GM13976 (cell line): ENCODE measurements around the gene GSX1.
"Not testable (repeated sequence)": the region's sequence is repeated elsewhere in the genome, so short reads cannot be mapped to it uniquely, and the experiment has no call there.

Source experiments
- DNase-seq: peaks from one replicate; pipeline ENCODE4 v3.0.0; 2012; ENCODE audit warnings: low spot score
- in situ Hi-C: fragments of 300-500 bp; cut with MboI; formaldehyde crosslinking; loops from one replicate; pipeline ENCODE4 v1.12.0; 2022; ENCODE audit warnings: low sequenced_read_pairs, mixed read lengths, inconsistent platforms; ENCODE audit not compliant: unreplicated experiment
- TF ChIP-seq, protein P1 (sequence below): IDR thresholded peaks from 2 replicates; pipeline ENCODE4 v1.5.1; 2012; ENCODE audit warnings: borderline replicate concordance, mild to moderate bottlenecking; ENCODE audit not compliant: insufficient read depth; ENCODE audit errors: extremely low read depth, missing control alignments, control extremely low read depth

Gene GSX1

DNA sequence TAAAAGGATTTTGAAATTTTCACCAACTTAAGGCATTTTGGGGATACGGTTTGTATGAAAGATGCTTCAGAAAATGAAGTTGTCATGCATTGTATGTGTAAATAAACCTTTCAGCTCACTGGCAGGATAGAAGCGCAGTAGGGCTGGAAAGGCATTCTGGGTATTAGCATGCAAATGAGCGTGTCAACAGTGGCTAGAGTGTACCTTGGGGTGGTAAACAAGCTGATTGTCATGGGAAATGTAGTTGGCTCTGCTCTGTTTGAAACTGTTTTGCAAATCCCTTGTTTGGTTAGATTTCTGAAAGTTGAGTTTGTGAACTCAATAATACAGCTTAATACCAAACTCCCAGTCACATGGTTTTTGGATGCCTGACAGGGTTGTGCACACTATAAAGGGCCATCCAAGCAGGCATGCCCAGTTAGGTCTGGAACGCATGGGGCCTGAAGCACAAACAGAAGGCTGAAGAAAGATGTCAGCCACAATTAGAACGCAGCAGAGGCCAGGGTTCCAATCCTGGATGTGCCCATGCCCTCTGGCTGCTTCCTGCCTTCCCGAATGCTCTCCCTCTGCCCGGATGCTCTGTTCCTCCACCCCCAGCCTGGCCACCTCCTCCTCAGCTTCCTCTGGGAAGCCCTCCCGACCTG lies 14.6 kb downstream of the GSX1 start:
- in situ Hi-C loops = no loop called here
- TF ChIP-seq, protein P1, sequence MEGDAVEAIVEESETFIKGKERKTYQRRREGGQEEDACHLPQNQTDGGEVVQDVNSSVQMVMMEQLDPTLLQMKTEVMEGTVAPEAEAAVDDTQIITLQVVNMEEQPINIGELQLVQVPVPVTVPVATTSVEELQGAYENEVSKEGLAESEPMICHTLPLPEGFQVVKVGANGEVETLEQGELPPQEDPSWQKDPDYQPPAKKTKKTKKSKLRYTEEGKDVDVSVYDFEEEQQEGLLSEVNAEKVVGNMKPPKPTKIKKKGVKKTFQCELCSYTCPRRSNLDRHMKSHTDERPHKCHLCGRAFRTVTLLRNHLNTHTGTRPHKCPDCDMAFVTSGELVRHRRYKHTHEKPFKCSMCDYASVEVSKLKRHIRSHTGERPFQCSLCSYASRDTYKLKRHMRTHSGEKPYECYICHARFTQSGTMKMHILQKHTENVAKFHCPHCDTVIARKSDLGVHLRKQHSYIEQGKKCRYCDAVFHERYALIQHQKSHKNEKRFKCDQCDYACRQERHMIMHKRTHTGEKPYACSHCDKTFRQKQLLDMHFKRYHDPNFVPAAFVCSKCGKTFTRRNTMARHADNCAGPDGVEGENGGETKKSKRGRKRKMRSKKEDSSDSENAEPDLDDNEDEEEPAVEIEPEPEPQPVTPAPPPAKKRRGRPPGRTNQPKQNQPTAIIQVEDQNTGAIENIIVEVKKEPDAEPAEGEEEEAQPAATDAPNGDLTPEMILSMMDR = no peak
- no peak for DNase-seq

DNA sequence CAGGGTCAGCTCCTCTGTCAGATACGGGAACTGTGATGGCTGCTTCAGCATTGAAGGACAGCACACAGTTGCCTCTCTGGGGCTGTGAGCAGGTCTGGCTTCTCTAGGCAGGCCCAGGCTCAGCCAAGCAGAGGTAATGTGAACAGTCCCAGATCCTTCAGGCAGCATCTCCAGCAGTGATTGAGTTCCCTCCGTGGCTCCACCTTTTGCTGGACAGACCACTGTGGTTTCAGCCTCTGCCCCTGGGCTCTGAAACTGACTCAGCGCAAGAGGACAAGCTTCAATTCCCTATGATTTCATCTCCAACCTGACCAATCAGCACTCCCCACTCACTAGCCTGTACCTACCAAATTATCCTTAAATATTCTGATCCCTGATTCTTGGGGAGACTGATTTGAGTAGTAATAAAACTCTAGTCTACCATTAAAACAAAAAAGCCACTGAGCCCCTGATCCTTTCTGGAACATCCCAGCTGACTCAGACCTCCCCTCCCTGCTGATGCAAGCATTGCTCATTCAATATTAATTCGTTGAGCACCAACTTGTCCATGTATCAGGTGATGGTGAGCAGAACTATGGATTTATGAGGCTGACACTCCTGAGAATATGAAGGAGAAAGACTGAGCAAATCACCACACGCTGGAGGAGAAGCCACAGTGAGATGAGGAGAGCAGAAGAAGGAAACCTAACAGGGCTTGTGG lies 16.7 kb downstream of the GSX1 start:
- TF ChIP-seq, protein P1 = no peak
- no peak for DNase-seq
- in situ Hi-C loops = no loop called here

DNA sequence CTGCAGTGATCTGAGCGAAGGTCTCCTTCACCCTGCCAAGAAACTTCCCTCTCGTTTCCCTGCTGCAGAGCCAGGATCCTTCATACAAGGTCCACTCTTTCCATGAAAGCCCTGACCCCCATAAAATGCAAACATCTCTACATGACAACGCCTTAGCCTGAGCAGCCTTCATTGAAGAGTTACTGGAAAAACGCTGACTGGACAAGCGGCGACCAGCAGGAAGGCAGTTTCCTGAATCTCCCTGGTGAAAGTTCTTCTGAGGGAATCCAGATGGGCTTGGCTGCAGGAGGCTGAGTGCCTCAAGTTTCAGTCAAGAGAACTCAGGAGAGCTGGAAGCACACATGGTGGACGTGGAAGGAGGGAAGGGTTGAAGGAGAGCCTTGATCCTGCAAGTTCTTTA lies 17.7 kb downstream of the GSX1 start:
- in situ Hi-C loops = no loop called here
- TF ChIP-seq, protein P1 = no peak

DNA sequence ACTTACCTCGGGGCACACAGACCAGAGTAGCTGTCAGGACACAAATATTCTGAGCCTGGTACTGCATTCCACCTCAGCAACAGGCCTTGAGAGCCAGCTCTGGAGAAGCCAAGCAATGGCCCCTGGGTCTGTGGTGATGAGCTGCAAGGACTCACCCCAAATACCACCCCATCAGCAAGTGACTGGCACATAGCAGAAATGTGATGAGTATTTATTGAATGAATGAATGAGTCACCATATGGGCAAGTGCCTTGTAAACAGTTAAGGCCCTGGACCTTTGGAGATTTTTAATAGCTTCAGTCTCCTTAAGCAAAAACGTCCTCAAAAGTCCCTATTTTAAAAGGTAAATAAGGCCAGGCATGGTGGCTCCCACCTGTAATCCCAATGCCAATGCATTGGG lies 18.2 kb downstream of the GSX1 start:
- no peak for DNase-seq
- in situ Hi-C loops = no loop called here
- TF ChIP-seq, protein P1 = no peak

More for the DNA sequence above, 17.7 kb downstream of the GSX1 start:
- DNase-seq = no peak

DNA sequence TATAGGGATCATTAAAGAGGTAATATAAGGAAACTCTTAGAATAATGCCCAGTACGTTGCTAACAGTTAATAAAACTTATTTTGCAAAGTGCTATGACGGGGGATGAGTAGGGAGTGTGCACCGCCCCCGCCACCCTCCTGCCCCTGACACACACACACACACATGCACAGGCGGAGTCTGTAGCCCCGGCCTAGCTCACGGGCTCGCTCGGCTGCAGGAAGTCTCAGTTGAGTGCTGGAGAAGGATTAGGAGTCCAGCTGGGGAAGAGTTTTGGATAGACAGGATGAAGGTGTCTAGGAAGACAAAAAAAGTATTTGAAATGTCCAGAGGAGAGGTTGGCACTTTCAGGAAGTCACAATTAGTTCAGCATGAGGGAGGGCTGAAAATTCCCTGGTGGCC lies 21.5 kb downstream of the GSX1 start:
- DNase-seq = no peak
- in situ Hi-C loops = no loop called here

DNA sequence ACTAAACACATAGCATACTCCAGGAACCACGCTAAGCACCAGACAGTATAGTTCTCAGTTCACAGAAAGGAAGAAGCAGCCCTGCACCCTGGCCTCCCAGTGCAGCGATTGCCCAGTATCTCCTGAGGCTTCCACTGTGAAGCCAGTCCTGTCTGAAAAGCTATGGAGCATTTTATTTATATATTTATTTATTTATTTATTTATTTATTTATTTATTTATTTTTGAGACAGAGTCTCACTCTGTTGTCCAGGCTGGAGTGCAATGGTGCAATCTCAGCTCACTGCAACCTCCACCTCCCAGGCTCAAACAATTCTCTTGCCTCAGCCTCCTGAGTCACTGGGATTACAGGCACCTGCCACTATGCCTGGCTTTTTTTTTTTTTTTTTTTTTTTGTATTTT lies 25.5 kb downstream of the GSX1 start:
- in situ Hi-C loops, DNase-seq: not testable (repeated sequence)

More for the DNA sequence above, 21.5 kb downstream of the GSX1 start:
- TF ChIP-seq, protein P1 = no peak
